GM12878 (cell line): Measurements from ENCODE around the gene BRD9. TPM values are rescaled to one million over a fixed set of nuclear protein-coding genes. Genes with fewer than 3 reads are reported as not detected.

Source experiments
- ATAC-seq: fragments of 200-7000 bp; cut with Tn5 transposase; 3 replicates; pipeline ENCODE4 v1.9.1; 2020; ENCODE audit warnings: mild to moderate bottlenecking, moderate library complexity
- BruUV-seq: library from RNA; stranded (reverse); fragments of 400-500 nt; replicated peaks from 2 replicates; lab custom pipeline; 2021; lab: Mats Ljungman, UMichigan
- CTCF ChIA-PET: fragments of 300-600 bp; sonication (Branson Sonifier 250); formaldehyde crosslinking; extraction: SDS; loops from one replicate; lab custom pipeline; 2021; ENCODE audit warnings: inconsistent platforms; lab: Yijun Ruan, JAX
- POLR2A ChIA-PET: fragments of 350-600 bp; formaldehyde crosslinking; extraction: SDS; loops from one replicate; lab custom pipeline; 2021; ENCODE audit warnings: inconsistent platforms; lab: Charles Lee
- RAD21 ChIA-PET: fragments of 300-600 bp; sonication (Branson Sonifier 250); formaldehyde crosslinking; loops from one replicate; lab custom pipeline; 2023; ENCODE audit warnings: antibody characterized with exemption; ENCODE audit not compliant: unreplicated experiment; lab: Charles Lee
- SMC1A ChIA-PET: fragments of 300-600 bp; sonication (Branson Sonifier 250); formaldehyde crosslinking; loops from one replicate; lab custom pipeline; 2023; ENCODE audit not compliant: unreplicated experiment, uncharacterized antibody; lab: Charles Lee
- DNase-seq: peaks from one replicate; pipeline ENCODE4 v3.0.0-alpha.2; 2011; ENCODE audit warnings: low read depth, low spot score
- FAIRE-seq: peaks from 3 replicates; lab custom pipeline; 2011; peaks lifted over from hg19 to GRCh38; lab: Jason Lieb, UNC
- H2AFZ ChIP-seq: 2 replicates; pipeline ENCODE4 v1.6.0; 2011; ENCODE audit warnings: low read depth, low read length, control low read depth; ENCODE audit not compliant: control insufficient read depth
- H3K27ac ChIP-seq: 2 replicates; pipeline ENCODE4 v1.5.1; 2011; ENCODE audit warnings: control low read depth; ENCODE audit not compliant: control insufficient read depth, insufficient read depth
- H3K27me3 ChIP-seq, 2 experiments: replicated peaks in 1 of 2; 2 replicates each; pipeline versions ENCODE4 v1.6.0 to v1.6.1; 2011; ENCODE audit warnings: low read length in 1 of 2; ENCODE audit not compliant: control insufficient read depth in 2 of 2, insufficient read depth in 2 of 2
- H3K36me3 ChIP-seq, 2 experiments: 2 replicates each; pipeline ENCODE4 v1.5.1; 2011; ENCODE audit warnings: low read length in 1 of 2; ENCODE audit not compliant: control insufficient read depth in 2 of 2, insufficient read depth in 2 of 2
- H3K4me1 ChIP-seq: 2 replicates; pipeline ENCODE4 v1.6.1; 2011; ENCODE audit warnings: mild to moderate bottlenecking, low read length, moderate library complexity, mixed read lengths; ENCODE audit not compliant: control insufficient read depth, insufficient read depth
- H3K4me2 ChIP-seq: 2 replicates; pipeline ENCODE4 v1.6.0; 2011; ENCODE audit warnings: control low read depth; ENCODE audit not compliant: control insufficient read depth, insufficient read depth
- H3K4me3 ChIP-seq: fragments of 200-600 bp; sonication (generic); 2 replicates; pipeline ENCODE4 v1.5.1; 2016
- H3K79me2 ChIP-seq: 2 replicates; pipeline ENCODE4 v1.6.0; 2011; ENCODE audit warnings: low read length; ENCODE audit not compliant: control insufficient read depth, insufficient read depth
- H3K9ac ChIP-seq: 2 replicates; pipeline ENCODE4 v1.8.0; 2011; ENCODE audit warnings: low read length, control low read depth, mixed read lengths; ENCODE audit not compliant: control insufficient read depth, insufficient read depth
- H3K9me3 ChIP-seq: replicated peaks from 3 replicates; pipeline ENCODE4 v1.5.1; 2011; ENCODE audit warnings: mild to moderate bottlenecking, low read length; ENCODE audit not compliant: control insufficient read depth, insufficient read depth
- H4K20me1 ChIP-seq: 2 replicates; pipeline ENCODE4 v1.6.0; 2011; ENCODE audit not compliant: control insufficient read depth, insufficient read depth
- CBX5 ChIP-seq: sonication (generic); IDR thresholded peaks from 2 replicates; pipeline ENCODE4 v1.6.1; 2016; ENCODE audit warnings: low read depth, moderate library complexity, mild to moderate bottlenecking, inconsistent platforms
- CREB1 ChIP-seq: IDR thresholded peaks from 2 replicates; pipeline ENCODE4 v1.6.1; 2012; ENCODE audit warnings: low read depth, mild to moderate bottlenecking, inconsistent platforms
- ESRRA ChIP-seq: IDR thresholded peaks from 2 replicates; pipeline ENCODE4 v1.6.1; 2012; ENCODE audit warnings: mild to moderate bottlenecking, low read length, improper control_type of control experiment
- ETV6 ChIP-seq, 2 experiments: fragments of 450-650 bp in 1 of 2; IDR thresholded peaks in 1 of 2; conservative IDR thresholded peaks in 1 of 2; 2 replicates each; pipeline ENCODE4 v1.6.1; 2014; ENCODE audit warnings: antibody characterized with exemption in 1 of 2, borderline replicate concordance in 1 of 2, low read depth in 1 of 2, mild to moderate bottlenecking in 1 of 2, moderate library complexity in 1 of 2
- MEF2B ChIP-seq: fragments of 450-650 bp; IDR thresholded peaks from 2 replicates; pipeline ENCODE4 v1.6.1; 2018; ENCODE audit warnings: mild to moderate bottlenecking, moderate library complexity; ENCODE audit not compliant: partially characterized antibody, poor library complexity, severe bottlenecking
- NFYA ChIP-seq: IDR thresholded peaks from 2 replicates; pipeline ENCODE4 v1.6.1; 2011; ENCODE audit warnings: low read depth, mild to moderate bottlenecking, low read length, improper control_type of control experiment, borderline replicate concordance
- NR2F1 ChIP-seq: fragments of 450-650 bp; conservative IDR thresholded peaks from 2 replicates; pipeline ENCODE4 v1.6.1; 2017; ENCODE audit warnings: mild to moderate bottlenecking
- RUNX3 ChIP-seq: IDR thresholded peaks from 2 replicates; pipeline ENCODE4 v1.6.1; 2012; ENCODE audit warnings: low read length, inconsistent platforms
- SIX5 ChIP-seq: IDR thresholded peaks from 2 replicates; pipeline ENCODE4 v1.6.1; 2011; ENCODE audit warnings: mild to moderate bottlenecking, low read depth, low read length, moderate library complexity; ENCODE audit not compliant: severe bottlenecking
- ZNF217 ChIP-seq: fragments of 450-650 bp; IDR thresholded peaks from 2 replicates; pipeline ENCODE4 v1.6.1; 2017; ENCODE audit warnings: antibody characterized with exemption, mild to moderate bottlenecking
- ZNF24 ChIP-seq: fragments of 450-650 bp; IDR thresholded peaks from 2 replicates; pipeline ENCODE4 v1.6.1; 2017; ENCODE audit warnings: antibody characterized with exemption, mild to moderate bottlenecking
- WGBS: methylation state at CpG from one replicate; pipeline ENCODE4 v1.1.6; 2016; ENCODE audit warnings: low lambda C conversion rate; ENCODE audit not compliant: insufficient replicate concordance, insufficient coverage; ENCODE audit errors: missing lambda C conversion rate; 5-methylcytosine and 5-hydroxymethylcytosine counted together
- in situ Hi-C: fragments of 300-500 bp; cut with MboI; formaldehyde crosslinking; loops from 9 replicates; pipeline ENCODE4 v1.14.3; 2018; ENCODE audit warnings: mixed read lengths
- intact Hi-C: fragments of 100-400 bp; cut with micrococcal nuclease; formaldehyde crosslinking; loops from one replicate; pipeline ENCODE4 v1.14.2; 2022; ENCODE audit not compliant: unreplicated experiment
- polyA plus RNA-seq, 11 experiments: library from polyadenylated mRNA; depleted of rRNA in 4 of 11; unstranded in 6 of 11; stranded (reverse) in 5 of 11; fragments of >200 nt; fragmentation: Nextera tagmentation in 4 of 11; fragmentation: Illumina TruSeq in 1 of 11; extraction: Ambion mirVana in 4 of 11; extraction: Trizol in 1 of 11; gene quantifications; 1 replicate in 1 of 11; 2 replicates in 10 of 11; pipeline versions ENCODE4 v1.2.1 to v1.2.3, GENCODE V29; 2011 to 2016; ENCODE audit warnings: inconsistent platforms in 2 of 11, missing spikeins in 2 of 11, low read depth in 1 of 11
- total RNA-seq, 4 experiments: library from RNA; depleted of rRNA in 3 of 4; stranded (reverse); fragments of >200 nt in 3 of 4; fragmentation: Illumina TruSeq in 1 of 4; extraction: Trizol in 1 of 4; gene quantifications; 2 replicates each; pipeline versions ENCODE4 v1.2.1 to v1.2.3, GENCODE V29; 2013 to 2021
- TF ChIP-seq, protein P1 (sequence below): fragments of 450-650 bp; IDR thresholded peaks from 2 replicates; pipeline ENCODE4 v1.6.1; 2017; ENCODE audit warnings: mild to moderate bottlenecking, low read depth, inconsistent platforms; ENCODE audit not compliant: poor library complexity, severe bottlenecking
- TF ChIP-seq, protein P2 (sequence below): fragments of 450-650 bp; formaldehyde crosslinking; IDR thresholded peaks from 2 replicates; pipeline ENCODE4 v1.5.0; 2022; ENCODE audit warnings: mild to moderate bottlenecking, missing genetic modification characterization
- TF ChIP-seq, protein P3 (sequence below): IDR thresholded peaks from 2 replicates; pipeline ENCODE4 v1.6.1; 2012; ENCODE audit warnings: low read depth, low read length, improper control_type of control experiment

Gene BRD9
- total and polyA plus RNA-seq, 10 of the 15 experiments (the other 5 are each of a cell fraction or from before 2014, with no cell fraction given) = 2.0 to 48.6 (median 32.4) TPM

DNA sequence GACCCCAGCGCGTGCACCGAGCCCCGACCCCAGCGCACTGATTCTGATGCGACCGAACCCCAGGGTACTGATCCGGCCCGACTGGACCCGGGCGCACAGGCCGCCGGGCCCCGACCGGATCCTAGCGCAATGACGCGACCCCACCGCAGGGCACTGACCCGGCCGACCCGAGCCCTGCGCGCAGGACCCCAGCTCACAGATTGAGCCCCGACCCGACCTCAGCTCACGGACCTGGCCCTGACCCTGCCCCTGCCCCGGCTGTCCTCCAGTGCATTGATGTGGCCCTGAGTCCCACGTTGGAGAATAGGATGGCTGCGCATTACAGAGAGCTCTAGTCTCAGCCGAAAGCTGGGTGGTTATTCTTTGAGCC is 521 bp upstream of the BRD9 start:
- Histone ChIP-seq H3K79me2 (peaks cover 45% of the 10 kb centered on the region), H3K27ac (peak overlapping the region; percentile 88), H3K4me3 (peak overlapping the region; percentile 97), H3K4me1 (peaks cover 14% of the 10 kb centered on the region), H3K9ac (peak overlapping the region; percentile 98), H3K9me3 (no peaks in the 10 kb centered on the region), H4K20me1 (no peaks in the 10 kb centered on the region), H3K27me3 (no peaks in the 10 kb centered on the region), H3K4me2 (peak overlapping the region; percentile 85), H2AFZ (peak overlapping the region; percentile 83), H3K36me3 (peaks cover 6 to 27% of the 10 kb centered on the region in 2 experiments; a peak in 3 of 4 replicates)
- no TSS peak for BruUV-seq
- no peak for FAIRE-seq
- intact Hi-C loops = loop anchor here (5.0 kb wide), 1 partner anchor 576 kb away; no protein-coding TSS in a partner anchor
- 3% methylated on average over 12 of the region's 31 CpGs for WGBS
- DNase-seq = no peak
- ATAC-seq = peak; percentile 23
- POLR2A ChIA-PET = interaction anchor here (0.6 kb wide), 2 partner anchors 96 to 477 kb away, joined by 3 read pairs; no protein-coding TSS in a partner anchor
- RAD21 ChIA-PET = interaction anchor here (1.6 to 2.9 kb wide), 2 partner anchors 9 to 447 kb away, joined by 4 to 12 read pairs; no protein-coding TSS in a partner anchor
- CTCF ChIA-PET = interaction anchor here (1.9 kb wide), 1 partner anchor 10 kb away, joined by 8 read pairs; no protein-coding TSS in a partner anchor
- TF ChIP-seq ZNF217 (no peak), SIX5 (no peak), ESRRA (no peak), MEF2B (no peak), NFYA (no peak), CREB1 (no peak), RUNX3 (no peak), ZNF24 (no peak), ETV6 (conservative IDR thresholded peaks at IDR 0.05 in 1 of 2, IDR thresholded peaks at IDR 0.05 in 1 of 2; ENCODE audit: borderline replicate concordance in 1 of 2, low read depth in 1 of 2) (no peak), NR2F1 (no peak), CBX5 (no peak)
- TF ChIP-seq, protein P1, sequence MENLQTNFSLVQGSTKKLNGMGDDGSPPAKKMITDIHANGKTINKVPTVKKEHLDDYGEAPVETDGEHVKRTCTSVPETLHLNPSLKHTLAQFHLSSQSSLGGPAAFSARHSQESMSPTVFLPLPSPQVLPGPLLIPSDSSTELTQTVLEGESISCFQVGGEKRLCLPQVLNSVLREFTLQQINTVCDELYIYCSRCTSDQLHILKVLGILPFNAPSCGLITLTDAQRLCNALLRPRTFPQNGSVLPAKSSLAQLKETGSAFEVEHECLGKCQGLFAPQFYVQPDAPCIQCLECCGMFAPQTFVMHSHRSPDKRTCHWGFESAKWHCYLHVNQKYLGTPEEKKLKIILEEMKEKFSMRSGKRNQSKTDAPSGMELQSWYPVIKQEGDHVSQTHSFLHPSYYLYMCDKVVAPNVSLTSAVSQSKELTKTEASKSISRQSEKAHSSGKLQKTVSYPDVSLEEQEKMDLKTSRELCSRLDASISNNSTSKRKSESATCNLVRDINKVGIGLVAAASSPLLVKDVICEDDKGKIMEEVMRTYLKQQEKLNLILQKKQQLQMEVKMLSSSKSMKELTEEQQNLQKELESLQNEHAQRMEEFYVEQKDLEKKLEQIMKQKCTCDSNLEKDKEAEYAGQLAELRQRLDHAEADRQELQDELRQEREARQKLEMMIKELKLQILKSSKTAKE = no peak
- TF ChIP-seq, protein P2, sequence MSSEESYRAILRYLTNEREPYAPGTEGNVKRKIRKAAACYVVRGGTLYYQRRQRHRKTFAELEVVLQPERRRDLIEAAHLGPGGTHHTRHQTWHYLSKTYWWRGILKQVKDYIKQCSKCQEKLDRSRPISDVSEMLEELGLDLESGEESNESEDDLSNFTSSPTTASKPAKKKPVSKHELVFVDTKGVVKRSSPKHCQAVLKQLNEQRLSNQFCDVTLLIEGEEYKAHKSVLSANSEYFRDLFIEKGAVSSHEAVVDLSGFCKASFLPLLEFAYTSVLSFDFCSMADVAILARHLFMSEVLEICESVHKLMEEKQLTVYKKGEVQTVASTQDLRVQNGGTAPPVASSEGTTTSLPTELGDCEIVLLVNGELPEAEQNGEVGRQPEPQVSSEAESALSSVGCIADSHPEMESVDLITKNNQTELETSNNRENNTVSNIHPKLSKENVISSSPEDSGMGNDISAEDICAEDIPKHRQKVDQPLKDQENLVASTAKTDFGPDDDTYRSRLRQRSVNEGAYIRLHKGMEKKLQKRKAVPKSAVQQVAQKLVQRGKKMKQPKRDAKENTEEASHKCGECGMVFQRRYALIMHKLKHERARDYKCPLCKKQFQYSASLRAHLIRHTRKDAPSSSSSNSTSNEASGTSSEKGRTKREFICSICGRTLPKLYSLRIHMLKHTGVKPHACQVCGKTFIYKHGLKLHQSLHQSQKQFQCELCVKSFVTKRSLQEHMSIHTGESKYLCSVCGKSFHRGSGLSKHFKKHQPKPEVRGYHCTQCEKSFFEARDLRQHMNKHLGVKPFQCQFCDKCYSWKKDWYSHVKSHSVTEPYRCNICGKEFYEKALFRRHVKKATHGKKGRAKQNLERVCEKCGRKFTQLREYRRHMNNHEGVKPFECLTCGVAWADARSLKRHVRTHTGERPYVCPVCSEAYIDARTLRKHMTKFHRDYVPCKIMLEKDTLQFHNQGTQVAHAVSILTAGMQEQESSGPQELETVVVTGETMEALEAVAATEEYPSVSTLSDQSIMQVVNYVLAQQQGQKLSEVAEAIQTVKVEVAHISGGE (CRISPR knock-in tag) = no peak
- TF ChIP-seq, protein P3, sequence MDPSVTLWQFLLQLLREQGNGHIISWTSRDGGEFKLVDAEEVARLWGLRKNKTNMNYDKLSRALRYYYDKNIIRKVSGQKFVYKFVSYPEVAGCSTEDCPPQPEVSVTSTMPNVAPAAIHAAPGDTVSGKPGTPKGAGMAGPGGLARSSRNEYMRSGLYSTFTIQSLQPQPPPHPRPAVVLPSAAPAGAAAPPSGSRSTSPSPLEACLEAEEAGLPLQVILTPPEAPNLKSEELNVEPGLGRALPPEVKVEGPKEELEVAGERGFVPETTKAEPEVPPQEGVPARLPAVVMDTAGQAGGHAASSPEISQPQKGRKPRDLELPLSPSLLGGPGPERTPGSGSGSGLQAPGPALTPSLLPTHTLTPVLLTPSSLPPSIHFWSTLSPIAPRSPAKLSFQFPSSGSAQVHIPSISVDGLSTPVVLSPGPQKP = no peak
- in situ Hi-C loops = no loop called here
- SMC1A ChIA-PET = interaction anchor here (0.6 to 2.2 kb wide), 2 partner anchors 10 to 434 kb away, joined by 3 to 8 read pairs; no protein-coding TSS in a partner anchor
